ENCODE measurements around the gene OR1J4. TPM values are rescaled to one million over a fixed set of nuclear protein-coding genes. Genes with fewer than 3 reads are reported as not detected.
"Not testable (repeated sequence)": the region's sequence is repeated elsewhere in the genome, so short reads cannot be mapped to it uniquely, and the experiment has no call there.

Gene OR1J4
- total RNA-seq, 1 donor, result 0.45 TPM

- H3K4me3 ChIP-seq (ENCODE audit: low read depth, low read length), result no peak overlapping the region
- TF ChIP-seq, protein P1, sequence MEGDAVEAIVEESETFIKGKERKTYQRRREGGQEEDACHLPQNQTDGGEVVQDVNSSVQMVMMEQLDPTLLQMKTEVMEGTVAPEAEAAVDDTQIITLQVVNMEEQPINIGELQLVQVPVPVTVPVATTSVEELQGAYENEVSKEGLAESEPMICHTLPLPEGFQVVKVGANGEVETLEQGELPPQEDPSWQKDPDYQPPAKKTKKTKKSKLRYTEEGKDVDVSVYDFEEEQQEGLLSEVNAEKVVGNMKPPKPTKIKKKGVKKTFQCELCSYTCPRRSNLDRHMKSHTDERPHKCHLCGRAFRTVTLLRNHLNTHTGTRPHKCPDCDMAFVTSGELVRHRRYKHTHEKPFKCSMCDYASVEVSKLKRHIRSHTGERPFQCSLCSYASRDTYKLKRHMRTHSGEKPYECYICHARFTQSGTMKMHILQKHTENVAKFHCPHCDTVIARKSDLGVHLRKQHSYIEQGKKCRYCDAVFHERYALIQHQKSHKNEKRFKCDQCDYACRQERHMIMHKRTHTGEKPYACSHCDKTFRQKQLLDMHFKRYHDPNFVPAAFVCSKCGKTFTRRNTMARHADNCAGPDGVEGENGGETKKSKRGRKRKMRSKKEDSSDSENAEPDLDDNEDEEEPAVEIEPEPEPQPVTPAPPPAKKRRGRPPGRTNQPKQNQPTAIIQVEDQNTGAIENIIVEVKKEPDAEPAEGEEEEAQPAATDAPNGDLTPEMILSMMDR (IDR thresholded peaks at IDR 0.05; ENCODE audit: insufficient read depth, low read length), result no peak
- no peak for DNase-seq (ENCODE audit: low read depth)
Measured at GRCh38 chr9:122536134-122536533, 17.2 kb downstream of the OR1J4 start.

- not testable (repeated sequence) for H3K4me3 ChIP-seq (ENCODE audit: low read depth, low read length); DNase-seq (ENCODE audit: low read depth)
Measured at GRCh38 chr9:122537066-122537465, 18.1 kb downstream of the OR1J4 start.

GRCh38 chr9:122538757-122539156 lies 19.8 kb downstream of the OR1J4 start:
- H3K4me3 ChIP-seq (ENCODE audit: low read depth, low read length), result no peak overlapping the region
- DNase-seq (ENCODE audit: low read depth), result no peak
- TF ChIP-seq, protein P1 (IDR thresholded peaks at IDR 0.05; ENCODE audit: insufficient read depth, low read length), result no peak

DNA sequence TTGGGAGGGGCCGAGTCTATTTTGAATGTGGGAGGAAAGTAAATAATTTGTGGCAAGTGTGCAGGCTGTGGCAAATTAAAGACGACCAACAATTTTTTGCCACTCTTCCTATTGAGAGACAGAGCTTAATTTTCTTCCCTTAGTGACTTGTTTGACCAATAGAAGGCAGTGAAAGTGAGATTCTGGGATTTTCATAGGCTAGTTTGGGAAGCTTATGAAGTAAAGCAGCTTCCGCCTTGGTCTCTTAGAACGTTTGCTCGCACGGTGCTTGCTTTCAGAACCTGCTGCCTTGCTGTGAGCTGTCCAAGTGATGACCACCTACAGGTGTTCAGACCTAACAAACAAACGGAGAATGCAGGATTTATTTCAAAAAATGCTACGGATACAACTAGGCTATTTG lies 27.3 kb downstream of the OR1J4 start:
- DNase-seq (ENCODE audit: low read depth), result no peak
- TF ChIP-seq, protein P1 (IDR thresholded peaks at IDR 0.05; ENCODE audit: insufficient read depth, low read length), result no peak
- no peak overlapping the region for H3K4me3 ChIP-seq (ENCODE audit: low read depth, low read length)

DNA sequence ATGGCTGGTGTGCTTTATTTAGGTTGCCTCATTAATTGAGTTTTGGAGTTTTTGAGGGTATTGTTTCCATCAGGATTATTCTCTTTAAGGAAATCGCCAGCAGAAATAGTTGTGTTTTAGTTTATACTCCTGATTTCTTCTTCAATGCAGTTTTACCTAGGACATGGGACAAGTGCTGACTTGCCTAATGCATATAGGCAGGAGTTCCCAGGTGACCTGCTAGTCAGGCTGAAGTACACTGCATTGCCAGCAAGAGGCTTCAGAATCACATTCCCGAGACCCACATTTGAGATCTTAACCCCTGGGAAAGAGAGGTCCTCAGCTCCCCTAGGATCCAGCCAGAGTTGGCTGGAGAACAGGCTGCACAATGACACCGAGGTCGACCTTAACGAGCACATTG lies 32.4 kb downstream of the OR1J4 start:
- no peak overlapping the region for H3K4me3 ChIP-seq (ENCODE audit: low read depth, low read length)
- TF ChIP-seq, protein P1 (IDR thresholded peaks at IDR 0.05; ENCODE audit: insufficient read depth, low read length), result no peak

GRCh38 chr9:122552812-122553211 lies 33.9 kb downstream of the OR1J4 start, which contains the start of gene OR1N2:
Gene OR1N2 (plus strand): TSS chr9:122553112. CDS start chr9:122553212, 100 bp downstream.
- TF ChIP-seq, protein P1 (IDR thresholded peaks at IDR 0.05; ENCODE audit: insufficient read depth, low read length), result no peak
- no peak for DNase-seq (ENCODE audit: low read depth)
- no peak within 1 kb of the TSS for H3K4me3 ChIP-seq (ENCODE audit: low read depth, low read length)

More for the DNA sequence above, 32.4 kb downstream of the OR1J4 start:
- no peak for DNase-seq (ENCODE audit: low read depth)

- no peak for DNase-seq (ENCODE audit: low read depth)
- TF ChIP-seq, protein P1 (IDR thresholded peaks at IDR 0.05; ENCODE audit: insufficient read depth, low read length), result no peak
- no peak overlapping the region for H3K4me3 ChIP-seq (ENCODE audit: low read depth, low read length)
Measured at GRCh38 chr9:122561446-122561845, 42.5 kb downstream of the OR1J4 start.

All from fibroblast of the aortic adventitia (primary cell).